HCT116 (cell line): ENCODE results near the gene TMEM121. TPM values are rescaled to one million over a fixed set of nuclear protein-coding genes. Genes with fewer than 3 reads are reported as not detected.
"Not testable (repeated sequence)": the region's sequence is repeated elsewhere in the genome, so short reads cannot be mapped to it uniquely, and the experiment has no call there.

Experiments used
- ATAC-seq: fragments of 200-7000 bp; cut with Tn5 transposase; 2 replicates; pipeline ENCODE4 v1.9.1; 2020; ENCODE audit warnings: mild to moderate bottlenecking, moderate library complexity
- BruUV-seq: library from RNA; stranded (reverse); fragments of 400-500 nt; replicated peaks from 2 replicates; lab custom pipeline; 2021; lab: Mats Ljungman, UMichigan
- CTCF ChIA-PET: fragments of 300-600 bp; sonication (Branson Sonifier 250); formaldehyde crosslinking; loops from one replicate; lab custom pipeline; 2021; ENCODE audit warnings: antibody characterized with exemption; lab: Charles Lee
- POLR2A ChIA-PET: fragments of 300-600, 350-600 bp; sonication (Branson Sonifier 250); formaldehyde crosslinking; loops from one replicate; lab custom pipeline; 2021; ENCODE audit warnings: antibody characterized with exemption; lab: Charles Lee
- RAD21 ChIA-PET, 2 experiments: fragments of 300-600 bp; sonication (Branson Sonifier 250); formaldehyde crosslinking; loops; one replicate each; lab custom pipeline; 2023; ENCODE audit warnings: low total read pairs in 2 of 2; ENCODE audit not compliant: uncharacterized antibody in 2 of 2, unreplicated experiment in 2 of 2, low non-redundant PET in 1 of 2; lab: Charles Lee
- DNase-seq: peaks from one replicate; pipeline ENCODE4 v3.0.0-alpha.2; 2010; ENCODE audit warnings: low read depth, low spot score
- H2AFZ ChIP-seq: fragments of 200-600 bp; shearing (Covaris generic), sonication (generic); 2 replicates; pipeline ENCODE4 v1.6.1; 2017; ENCODE audit warnings: low read depth, mixed run types, mixed read lengths, antibody characterized with exemption, low read length; ENCODE audit not compliant: poor library complexity, severe bottlenecking
- H3K27ac ChIP-seq: 2 replicates; pipeline ENCODE4 v1.5.1; 2012; ENCODE audit warnings: low read depth, low read length
- H3K27me3 ChIP-seq: fragments of 200-600 bp; sonication (generic); 2 replicates; pipeline ENCODE4 v1.6.1; 2016; ENCODE audit warnings: mixed run types, low read length, mixed read lengths; ENCODE audit not compliant: insufficient read depth
- H3K36me3 ChIP-seq, 2 experiments: fragments of 200-500 bp in 1 of 2; fragments of 200-600 bp in 1 of 2; sonication (Bioruptor generic) in 1 of 2; sonication (generic) in 1 of 2; 2 replicates each; pipeline versions ENCODE4 v1.5.1 to v1.6.1; 2014 to 2016; ENCODE audit warnings: low read length in 2 of 2, inconsistent platforms in 1 of 2, mixed read lengths in 1 of 2, mixed run types in 1 of 2; ENCODE audit not compliant: insufficient read depth in 2 of 2, control insufficient read depth in 1 of 2
- H3K4me1 ChIP-seq, 2 experiments: fragments of 200-600 bp in 1 of 2; sonication (generic) in 1 of 2; 2 replicates each; pipeline versions ENCODE4 v1.5.1 to v1.6.1; 2012 to 2017; ENCODE audit warnings: low read length in 2 of 2, inconsistent platforms in 1 of 2, mild to moderate bottlenecking in 1 of 2, mixed read lengths in 1 of 2, mixed run types in 1 of 2, moderate library complexity in 1 of 2; ENCODE audit not compliant: insufficient read depth in 2 of 2, control insufficient read depth in 1 of 2
- H3K4me2 ChIP-seq: fragments of 200-600 bp; sonication (generic); 2 replicates; pipeline ENCODE4 v1.6.1; 2017; ENCODE audit warnings: mixed run types, low read length, mixed read lengths
- H3K4me3 ChIP-seq, 2 experiments: fragments of 200-600 bp in 1 of 2; sonication (generic) in 1 of 2; replicated peaks in 1 of 2; 2 replicates each; pipeline ENCODE4 v1.5.1; 2011 to 2016; ENCODE audit warnings: low read length in 2 of 2, control low read depth in 1 of 2, low read depth in 1 of 2, mild to moderate bottlenecking in 1 of 2, mixed read lengths in 1 of 2, mixed run types in 1 of 2
- H3K79me2 ChIP-seq: fragments of 200-600 bp; sonication (generic); 2 replicates; pipeline ENCODE4 v1.6.1; 2017; ENCODE audit warnings: mild to moderate bottlenecking, mixed run types, low read length, moderate library complexity, mixed read lengths; ENCODE audit not compliant: insufficient read depth
- H3K9ac ChIP-seq: fragments of 200-600 bp; sonication (generic); 2 replicates; pipeline ENCODE4 v1.6.1; 2016; ENCODE audit warnings: low read length, mixed read lengths
- H3K9me2 ChIP-seq: fragments of 200-600 bp; sonication (generic), shearing (Covaris generic); 2 replicates; pipeline ENCODE4 v1.6.1; 2017; ENCODE audit warnings: mixed run types, mild to moderate bottlenecking, moderate library complexity; ENCODE audit not compliant: insufficient read depth
- H3K9me3 ChIP-seq, 2 experiments: fragments of 200-500 bp in 1 of 2; fragments of 200-600 bp in 1 of 2; sonication (Bioruptor generic) in 1 of 2; sonication (generic) in 1 of 2; 2 replicates each; pipeline ENCODE4 v1.6.1; 2014 to 2017; ENCODE audit warnings: low read length in 2 of 2, mixed read lengths in 2 of 2, inconsistent platforms in 1 of 2, low read depth in 1 of 2, mild to moderate bottlenecking in 1 of 2, mixed run types in 1 of 2, moderate library complexity in 1 of 2; ENCODE audit not compliant: control insufficient read depth in 1 of 2, insufficient read depth in 1 of 2
- H4K20me1 ChIP-seq: fragments of 200-600 bp; sonication (generic), shearing (Covaris generic); 2 replicates; pipeline ENCODE4 v1.6.1; 2017; ENCODE audit warnings: mixed run types, mild to moderate bottlenecking, moderate library complexity; ENCODE audit not compliant: insufficient read depth
- FOSL1 ChIP-seq: IDR thresholded peaks from 2 replicates; pipeline ENCODE4 v1.6.1; 2012; ENCODE audit warnings: low read depth
- SIN3A ChIP-seq: IDR thresholded peaks from 2 replicates; pipeline ENCODE4 v1.6.1; 2012; ENCODE audit warnings: low read depth
- SRF ChIP-seq: IDR thresholded peaks from 2 replicates; pipeline ENCODE4 v1.6.1; 2012; ENCODE audit warnings: low read depth
- YY1 ChIP-seq: IDR thresholded peaks from 2 replicates; pipeline ENCODE4 v1.6.1; 2011; ENCODE audit warnings: low read length, low read depth, moderate library complexity, mild to moderate bottlenecking; ENCODE audit not compliant: insufficient replicate concordance; ENCODE audit errors: extremely low read depth
- ZNF274 ChIP-seq: fragments of 200-500 bp; sonication (Bioruptor generic); IDR thresholded peaks from 2 replicates; pipeline ENCODE4 v1.6.1; 2014; ENCODE audit warnings: mild to moderate bottlenecking, low read depth, low read length, inconsistent platforms
- intact Hi-C: fragments of 100-400 bp; cut with micrococcal nuclease; formaldehyde crosslinking; loops from 2 replicates; pipeline ENCODE4 v1.10.0; 2022
- total RNA-seq: library from RNA; stranded (reverse); gene quantifications from one replicate; pipeline ENCODE4 v1.2.1, GENCODE V29; 2021; ENCODE audit not compliant: unreplicated experiment

Gene TMEM121
- total RNA-seq, 1 experiment from 2014 or later: 5.5 TPM

- TF ChIP-seq YY1 (no peak), FOSL1 (no peak), ZNF274 (no peak), SRF (no peak)
- no peaks in the 10 kb centered on the region for H3K4me1 ChIP-seq
- no peak overlapping the region for H3K4me3 ChIP-seq
- H3K4me2 ChIP-seq: no peak overlapping the region
- DNase-seq (no peak), ATAC-seq (no peak)
- no peaks in the 10 kb centered on the region for H3K36me3 ChIP-seq
- H3K9me3 ChIP-seq: 0 out of 4 replicates have a peak, but pooled peaks cover 0 to 3% of the 10 kb centered on the region in 2 experiments
- ChIA-PET CTCF (no interaction called here), POLR2A (no interaction called here), RAD21 (no interaction called here)
- H2AFZ ChIP-seq: no peak overlapping the region
- intact Hi-C loops: loop anchor here (10.0 kb wide), 2 partner anchors 381 to 451 kb away; no protein-coding TSS in a partner anchor
- no peaks in the 10 kb centered on the region for H3K9me2 ChIP-seq
- BruUV-seq: no TSS peak
- H3K9ac ChIP-seq: no peak overlapping the region
- no peaks in the 10 kb centered on the region for H3K27me3 ChIP-seq
- no peak overlapping the region for H3K27ac ChIP-seq
- no peaks in the 10 kb centered on the region for H3K79me2 ChIP-seq
- H4K20me1 ChIP-seq: no peaks in the 10 kb centered on the region
Observed at GRCh38 chr14:105554022-105554421, 27.6 kb downstream of the TMEM121 start.

GRCh38 chr14:105554523-105554922, 28.1 kb downstream of the TMEM121 start:
- intact Hi-C loops: loop anchor here (10.0 kb wide), 2 partner anchors 380 to 450 kb away; no protein-coding TSS in a partner anchor
- Histone ChIP-seq H3K4me1 (no peaks in the 10 kb centered on the region), H4K20me1 (no peaks in the 10 kb centered on the region), H3K36me3 (no peaks in the 10 kb centered on the region), H3K4me2 (no peak overlapping the region), H3K79me2 (no peaks in the 10 kb centered on the region), H3K9me3 (no peaks in the 10 kb centered on the region), H3K27me3 (no peaks in the 10 kb centered on the region), H3K27ac (no peak overlapping the region), H3K9me2 (no peaks in the 10 kb centered on the region), H3K4me3 (no peak overlapping the region), H3K9ac (no peak overlapping the region), H2AFZ (no peak overlapping the region)
- no peak for TF ChIP-seq SIN3A
- ChIA-PET CTCF (no interaction called here), POLR2A (no interaction called here), RAD21 (no interaction called here)
- BruUV-seq: no TSS peak
- DNase-seq (no peak), ATAC-seq (no peak)

- BruUV-seq, H3K27me3 ChIP-seq, H3K9me3 ChIP-seq, H3K36me3 ChIP-seq, H3K9ac ChIP-seq, H3K27ac ChIP-seq, ATAC-seq, CTCF ChIA-PET, H4K20me1 ChIP-seq, RAD21 ChIA-PET, H3K9me2 ChIP-seq, H3K4me1 ChIP-seq, DNase-seq, POLR2A ChIA-PET, H3K4me2 ChIP-seq, H3K4me3 ChIP-seq, H3K79me2 ChIP-seq, H2AFZ ChIP-seq: not testable (repeated sequence)
- intact Hi-C loops: loop anchor here (10.0 kb wide), 2 partner anchors 377 to 447 kb away; no protein-coding TSS in a partner anchor
Observed at GRCh38 chr14:105557671-105558070, 31.3 kb downstream of the TMEM121 start.
